GM13976 (cell line): ENCODE measurements around the gene CABCOCO1.

ENCODE experiments used
- DNase-seq: peaks from one replicate; pipeline ENCODE4 v3.0.0; 2012; ENCODE audit warnings: low spot score
- CTCF ChIP-seq: IDR thresholded peaks from 2 replicates; pipeline ENCODE4 v1.5.1; 2012; ENCODE audit warnings: borderline replicate concordance, mild to moderate bottlenecking; ENCODE audit not compliant: insufficient read depth; ENCODE audit errors: extremely low read depth, missing control alignments, control extremely low read depth
- in situ Hi-C: fragments of 300-500 bp; cut with MboI; formaldehyde crosslinking; loops from one replicate; pipeline ENCODE4 v1.12.0; 2022; ENCODE audit warnings: low sequenced_read_pairs, mixed read lengths, inconsistent platforms; ENCODE audit not compliant: unreplicated experiment

CABCOCO1 gene

GRCh38 chr10:61797304-61798153 is 134.8 kb downstream of the CABCOCO1 start:
- no peak for DNase-seq
- TF ChIP-seq CTCF: no peak
- in situ Hi-C loops: no loop called here

GRCh38 chr10:61798713-61799112 is 136.0 kb downstream of the CABCOCO1 start:
- no peak for TF ChIP-seq CTCF
- DNase-seq: no peak
- in situ Hi-C loops: no loop called here

- in situ Hi-C loops: no loop called here
- no peak for TF ChIP-seq CTCF
- DNase-seq: no peak
These were observed 138.8 kb downstream of the CABCOCO1 start for GRCh38 chr10:61801484-61801883.

GRCh38 chr10:61803269-61803668 is 140.5 kb downstream of the CABCOCO1 start:
- DNase-seq: no peak
- no peak for TF ChIP-seq CTCF
- in situ Hi-C loops: no loop called here

- TF ChIP-seq CTCF: no peak
- in situ Hi-C loops: no loop called here
- DNase-seq: no peak
These were observed 141.7 kb downstream of the CABCOCO1 start for GRCh38 chr10:61804414-61804813.

- no peak for TF ChIP-seq CTCF
- in situ Hi-C loops: no loop called here
- no peak for DNase-seq
These were observed 142.4 kb downstream of the CABCOCO1 start for GRCh38 chr10:61805091-61805490.
